Nephron (organoid): ENCODE data around the gene GNB1.

Source experiments
- H3K27ac Mint-ChIP-seq, 3 experiments: 2 replicates each; pipeline ENCODE4 v1.8.0; 2020; ENCODE audit warnings: mixed read lengths in 3 of 3, mild to moderate bottlenecking in 2 of 3, moderate library complexity in 1 of 3
- H3K27me3 Mint-ChIP-seq: 2 replicates; pipeline ENCODE4 v1.8.0; 2021; ENCODE audit warnings: low read depth, mild to moderate bottlenecking, moderate library complexity, mixed read lengths
- H3K36me3 Mint-ChIP-seq: 2 replicates; pipeline ENCODE4 v1.8.0; 2020; ENCODE audit warnings: low read depth, mixed read lengths
- H3K4me1 Mint-ChIP-seq: 2 replicates; pipeline ENCODE4 v1.8.0; 2020; ENCODE audit warnings: mixed read lengths
- H3K4me3 Mint-ChIP-seq, 3 experiments: 2 replicates each; pipeline ENCODE4 v1.8.0; 2020; ENCODE audit warnings: mild to moderate bottlenecking in 3 of 3, mixed read lengths in 3 of 3, moderate library complexity in 2 of 3
- H3K9me3 Mint-ChIP-seq: 2 replicates; pipeline ENCODE4 v1.8.0; 2020; ENCODE audit warnings: mixed read lengths
- TF ChIP-seq, protein P1 (sequence below), 3 experiments: fragments of 200-600 bp; sonication (generic); IDR thresholded peaks; one replicate each; pipeline ENCODE4 v1.5.0; 2021; ENCODE audit warnings: antibody characterized with exemption in 3 of 3; ENCODE audit not compliant: unreplicated experiment in 3 of 3

The GNB1 gene

DNA sequence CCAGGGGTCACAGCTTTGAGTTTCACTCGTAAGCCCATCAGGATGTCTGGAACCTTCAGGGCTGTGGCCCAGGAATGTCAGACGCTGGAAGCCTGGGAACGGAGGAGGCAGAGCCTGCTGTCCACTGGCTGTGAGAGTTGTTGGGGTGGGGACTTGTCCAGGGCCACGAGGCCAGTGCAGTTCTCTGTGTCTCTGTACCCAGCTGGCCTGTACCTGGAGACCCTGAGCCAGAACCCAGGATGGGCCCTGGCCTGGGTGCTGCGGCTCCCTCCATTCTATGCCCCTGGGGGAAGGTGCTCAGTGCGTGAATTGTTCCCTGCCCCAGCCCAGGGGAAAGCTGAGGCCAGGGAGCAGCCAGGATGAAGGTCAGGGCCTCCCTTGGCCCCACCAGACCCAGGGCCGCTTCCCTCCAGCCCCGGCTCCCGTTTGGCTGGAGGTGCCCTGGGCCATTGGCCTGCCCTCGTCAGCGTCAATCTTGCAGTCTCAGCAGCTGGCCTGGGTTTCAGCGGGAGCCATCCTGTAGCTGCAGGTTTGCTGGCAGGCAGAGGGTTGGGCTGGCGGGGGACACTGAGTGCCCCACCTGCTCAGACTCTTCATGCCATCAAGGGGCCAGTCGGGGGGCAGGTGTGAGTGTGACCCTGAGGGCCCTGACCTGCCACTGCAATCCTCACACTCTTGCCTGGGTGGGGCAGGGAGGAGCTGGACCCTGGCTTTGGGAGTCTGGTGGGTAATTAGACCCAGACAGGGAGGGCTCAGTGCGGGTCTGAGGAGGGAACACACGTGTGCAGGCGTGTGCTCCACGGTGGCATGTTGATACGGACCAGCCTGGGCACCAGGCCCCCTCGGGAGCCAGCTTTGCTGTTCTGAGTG lies 23.4 kb upstream of the GNB1 start:
- H3K4me1 Mint-ChIP-seq: peaks cover 29% of the 10 kb centered on the region
- H3K9me3 Mint-ChIP-seq: no peaks in the 10 kb centered on the region
- H3K27ac Mint-ChIP-seq: peak overlapping the region in 2 of 3 experiments; percentile 3 to 38
- H3K36me3 Mint-ChIP-seq: no peaks in the 10 kb centered on the region
- peaks cover 14% of the 10 kb centered on the region for H3K27me3 Mint-ChIP-seq
- TF ChIP-seq, protein P1, sequence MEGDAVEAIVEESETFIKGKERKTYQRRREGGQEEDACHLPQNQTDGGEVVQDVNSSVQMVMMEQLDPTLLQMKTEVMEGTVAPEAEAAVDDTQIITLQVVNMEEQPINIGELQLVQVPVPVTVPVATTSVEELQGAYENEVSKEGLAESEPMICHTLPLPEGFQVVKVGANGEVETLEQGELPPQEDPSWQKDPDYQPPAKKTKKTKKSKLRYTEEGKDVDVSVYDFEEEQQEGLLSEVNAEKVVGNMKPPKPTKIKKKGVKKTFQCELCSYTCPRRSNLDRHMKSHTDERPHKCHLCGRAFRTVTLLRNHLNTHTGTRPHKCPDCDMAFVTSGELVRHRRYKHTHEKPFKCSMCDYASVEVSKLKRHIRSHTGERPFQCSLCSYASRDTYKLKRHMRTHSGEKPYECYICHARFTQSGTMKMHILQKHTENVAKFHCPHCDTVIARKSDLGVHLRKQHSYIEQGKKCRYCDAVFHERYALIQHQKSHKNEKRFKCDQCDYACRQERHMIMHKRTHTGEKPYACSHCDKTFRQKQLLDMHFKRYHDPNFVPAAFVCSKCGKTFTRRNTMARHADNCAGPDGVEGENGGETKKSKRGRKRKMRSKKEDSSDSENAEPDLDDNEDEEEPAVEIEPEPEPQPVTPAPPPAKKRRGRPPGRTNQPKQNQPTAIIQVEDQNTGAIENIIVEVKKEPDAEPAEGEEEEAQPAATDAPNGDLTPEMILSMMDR (IDR thresholded peaks at IDR 0.05; ENCODE audit: unreplicated experiment in 3 of 3): no peak
- peak overlapping the region in 1 of 3 experiments; percentile 17 for H3K4me3 Mint-ChIP-seq

DNA sequence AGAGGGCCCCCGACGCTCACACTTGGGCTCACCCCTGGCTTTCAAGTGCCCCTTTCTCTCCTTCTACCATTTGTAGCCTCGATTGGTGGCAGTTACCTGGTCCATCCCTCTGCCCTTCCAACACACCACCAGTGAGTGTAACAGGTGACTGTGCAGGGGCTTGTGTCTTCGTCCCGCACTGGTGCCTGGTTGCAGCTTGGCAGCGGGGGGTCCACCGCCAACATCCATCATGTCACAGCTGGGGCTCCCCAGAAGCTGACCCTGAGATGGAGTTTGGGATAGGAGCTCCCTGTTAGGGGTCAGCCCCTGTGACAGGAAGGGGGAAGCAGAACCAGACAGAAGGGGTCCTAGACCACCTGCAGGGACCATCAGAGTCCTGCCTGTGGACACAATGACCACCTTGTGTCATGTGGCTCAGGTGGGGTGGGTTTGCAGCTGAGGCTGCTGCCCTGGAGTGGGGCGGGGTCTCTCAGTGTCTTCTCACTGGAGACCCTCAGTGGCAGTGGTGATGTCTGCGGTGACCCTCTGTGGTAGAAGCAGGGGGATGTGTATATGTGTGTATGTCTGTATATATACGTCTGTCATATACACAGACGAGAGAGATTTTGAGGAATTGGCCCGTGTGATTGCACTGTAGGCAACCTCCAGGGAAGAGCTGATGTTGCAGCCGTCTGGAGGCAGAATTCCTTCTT lies 20.6 kb upstream of the GNB1 start:
- Mint-ChIP-seq H3K9me3 (no peaks in the 10 kb centered on the region), H3K4me3 (peak overlapping the region; percentile 46 to 66 (median 54)), H3K27ac (no peak overlapping the region), H3K27me3 (peaks cover 14% of the 10 kb centered on the region), H3K4me1 (peaks cover 23% of the 10 kb centered on the region), H3K36me3 (no peaks in the 10 kb centered on the region)
- TF ChIP-seq, protein P1 (IDR thresholded peaks at IDR 0.05; ENCODE audit: unreplicated experiment in 3 of 3): no peak

DNA sequence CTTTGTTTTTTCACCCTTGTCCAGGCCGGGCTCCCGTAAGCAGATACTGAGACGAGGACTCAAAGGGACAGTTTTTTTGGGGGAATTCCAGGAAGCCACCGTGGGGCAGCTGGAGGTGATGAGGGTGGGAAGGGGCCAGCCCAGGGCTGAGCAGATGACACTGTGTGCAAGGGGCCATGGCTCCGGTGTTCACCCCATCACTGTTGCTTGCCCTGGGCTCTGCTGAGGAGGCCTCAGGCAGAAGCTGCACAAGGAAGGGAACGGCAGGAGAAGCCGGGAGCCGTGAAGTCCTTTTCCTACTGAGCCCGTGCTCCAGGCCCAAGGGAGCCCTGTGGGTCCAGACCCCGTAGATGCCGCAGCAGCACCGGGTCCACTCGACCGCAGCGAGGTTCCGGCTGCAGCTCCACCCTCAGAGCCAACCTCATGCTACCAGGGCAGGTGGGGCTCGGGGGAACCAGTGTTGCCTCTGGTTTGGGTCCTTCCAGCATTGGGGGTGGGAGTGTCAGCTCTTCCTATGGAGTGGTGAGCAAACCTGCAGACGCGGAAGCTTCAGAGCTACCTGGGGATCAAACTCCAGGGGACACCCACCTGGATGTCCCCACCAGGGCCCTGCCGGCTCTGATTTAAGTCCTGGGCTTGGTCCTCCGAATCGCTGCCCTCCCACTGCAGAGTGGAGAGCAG lies 19.9 kb upstream of the GNB1 start:
- Mint-ChIP-seq H3K27me3 (peaks cover 10% of the 10 kb centered on the region), H3K4me3 (peak overlapping the region; percentile 79 to 87 (median 86)), H3K36me3 (no peaks in the 10 kb centered on the region), H3K9me3 (no peaks in the 10 kb centered on the region), H3K27ac (no peak overlapping the region), H3K4me1 (peaks cover 24% of the 10 kb centered on the region)
- TF ChIP-seq, protein P1 (IDR thresholded peaks at IDR 0.05; ENCODE audit: unreplicated experiment in 3 of 3): no peak

DNA sequence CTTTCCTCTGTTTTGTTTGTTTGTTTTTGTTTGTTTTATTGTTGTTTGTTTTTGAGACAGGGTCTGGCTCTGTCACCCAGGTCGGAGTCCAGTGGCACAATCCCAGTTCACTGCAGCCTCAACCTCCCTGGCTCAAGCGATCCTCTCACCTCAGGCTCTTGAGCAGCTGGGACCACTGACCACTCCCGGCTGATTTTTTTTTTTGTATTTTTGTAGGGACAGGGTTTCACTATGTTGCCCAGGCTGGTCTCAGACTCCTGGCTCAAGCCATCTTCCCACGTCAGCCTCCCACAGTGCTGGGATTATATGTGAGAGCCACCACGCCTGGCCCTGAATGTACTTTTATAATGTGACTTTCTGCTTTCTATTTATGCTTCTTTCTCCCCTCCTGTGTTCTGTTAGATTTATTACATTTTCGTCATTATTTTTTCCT lies 19.2 kb upstream of the GNB1 start:
- Mint-ChIP-seq H3K4me3 (peak overlapping the region; percentile 79 to 87 (median 86)), H3K27ac (peak overlapping the region in 2 of 3 experiments; percentile 39 to 78), H3K27me3 (peaks cover 10% of the 10 kb centered on the region), H3K4me1 (peaks cover 22% of the 10 kb centered on the region), H3K36me3 (no peaks in the 10 kb centered on the region), H3K9me3 (no peaks in the 10 kb centered on the region)
- TF ChIP-seq, protein P1 (IDR thresholded peaks at IDR 0.05; ENCODE audit: unreplicated experiment in 3 of 3): no peak

DNA sequence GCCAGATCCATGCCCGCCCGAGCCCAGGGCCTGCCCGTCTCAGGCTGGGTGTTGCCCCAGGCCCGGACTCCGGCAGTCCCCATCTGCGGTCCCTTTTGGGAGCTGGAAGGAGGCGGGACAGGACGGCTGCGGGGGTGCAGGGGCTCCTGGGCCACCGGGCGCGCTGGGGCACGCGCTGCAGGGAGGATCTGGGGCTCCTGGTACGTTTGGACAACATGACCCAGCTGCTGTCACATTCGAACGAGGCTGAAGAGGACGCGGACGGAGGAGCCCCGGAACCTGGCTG lies 17.6 kb upstream of the GNB1 start:
- TF ChIP-seq, protein P1 (IDR thresholded peaks at IDR 0.05; ENCODE audit: unreplicated experiment in 3 of 3): no peak
- peak overlapping the region; percentile 60 to 72 (median 70) for H3K4me3 Mint-ChIP-seq
- no peak overlapping the region for H3K27ac Mint-ChIP-seq
- no peaks in the 10 kb centered on the region for H3K36me3 Mint-ChIP-seq
- H3K4me1 Mint-ChIP-seq: peaks cover 13% of the 10 kb centered on the region
- H3K9me3 Mint-ChIP-seq: no peaks in the 10 kb centered on the region
- H3K27me3 Mint-ChIP-seq: peaks cover 4% of the 10 kb centered on the region
